ENCODE data around the gene TSPAN32. TPM values are rescaled to one million over a fixed set of nuclear protein-coding genes. Genes with fewer than 3 reads are reported as not detected.

TSPAN32 gene
- total and polyA plus RNA-seq, 2 donors (not counting 3 experiments of a cell fraction or from before 2014, with no cell fraction given), result not detected

DNA sequence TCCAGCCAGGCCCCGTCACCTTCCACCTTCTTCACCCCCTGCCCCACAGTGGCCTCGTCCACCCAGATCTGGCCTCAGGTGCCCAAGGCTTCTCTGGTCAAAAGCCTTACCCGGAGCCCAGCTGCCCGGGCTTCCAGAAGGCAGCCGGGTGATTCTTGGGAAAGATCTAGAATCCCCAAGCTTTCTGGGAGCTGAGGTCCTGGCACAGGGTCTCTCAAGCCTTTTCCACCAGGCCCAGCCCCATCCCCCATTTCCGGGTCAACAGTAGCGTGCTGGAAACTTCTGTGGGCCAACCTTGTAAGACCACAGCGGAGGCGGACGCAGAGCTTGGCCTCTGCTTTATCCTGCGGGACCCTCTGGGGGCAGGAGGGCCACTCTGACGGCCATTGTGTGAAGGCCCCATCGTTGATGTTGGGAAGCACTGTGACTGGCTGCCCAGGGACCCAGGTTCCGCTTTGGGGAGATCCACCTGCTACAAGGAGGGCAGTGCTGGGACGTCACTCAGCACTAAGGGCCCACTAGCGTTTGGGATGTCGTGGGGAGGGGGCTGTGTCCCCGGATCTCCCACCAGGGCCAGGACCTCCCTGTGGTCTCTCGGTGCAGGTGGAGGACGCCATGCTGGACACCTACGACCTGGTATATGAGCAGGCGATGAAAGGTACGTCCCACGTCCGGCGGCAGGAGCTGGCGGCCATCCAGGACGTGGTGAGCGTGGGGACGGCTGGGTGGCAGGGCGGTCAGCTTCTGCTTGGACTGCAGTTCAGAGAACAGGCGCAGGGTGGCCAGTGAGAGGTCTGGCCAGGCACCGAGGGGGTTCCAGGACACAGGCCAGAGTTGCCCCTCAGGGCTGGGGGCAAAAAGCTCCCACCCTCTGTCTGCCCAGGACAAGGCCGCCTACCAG is 11.5 kb downstream of the TSPAN32 start:
- ChIA-PET CTCF (no interaction called here), POLR2A (no interaction called here)
- Histone ChIP-seq H4K20me1 (replicated peaks; ENCODE audit: control insufficient read depth, extremely low read depth, insufficient read depth, low read length) (no peaks in the 10 kb centered on the region), H3K4me1 (ENCODE audit: control insufficient read depth, extremely low read depth, insufficient read depth, low read length) (no peaks in the 10 kb centered on the region), H3K79me2 (ENCODE audit: control insufficient read depth, insufficient read depth, low read length) (no peaks in the 10 kb centered on the region), H3K4me2 (ENCODE audit: insufficient read depth, low read length) (no peak overlapping the region), H3K9ac (replicated peaks; ENCODE audit: extremely low read depth, insufficient read depth, low read length) (no peak overlapping the region), H3K36me3 (ENCODE audit: control insufficient read depth in 2 of 2, extremely low read depth in 1 of 2, insufficient read depth in 2 of 2, low read length in 2 of 2) (no peaks in the 10 kb centered on the region), H3K27me3 (ENCODE audit: control insufficient read depth in 2 of 2, insufficient read depth in 2 of 2, low read length in 2 of 2) (no peaks in the 10 kb centered on the region), H3K9me3 (replicated peaks; ENCODE audit: control insufficient read depth, insufficient read depth, low read length) (no peaks in the 10 kb centered on the region), H3K27ac (ENCODE audit: insufficient read depth, low read depth, low read length) (no peak overlapping the region), H2AFZ (ENCODE audit: low read depth, low read length) (no peak overlapping the region), H3K4me3 (replicated peaks in 1 of 3; ENCODE audit: insufficient read depth in 1 of 3, low read depth in 1 of 3, low read length in 3 of 3) (no peak overlapping the region), H3K9me1 (replicated peaks; ENCODE audit: control insufficient read depth, extremely low read depth, insufficient read depth, low read length) (no peaks in the 10 kb centered on the region)
- dilution Hi-C loops (cut with MboI; ENCODE audit: extremely low pct_ligation_motif_present, low sequenced_read_pairs) (no loop called here), intact Hi-C loops (cut with micrococcal nuclease) (no loop called here)
- no TSS peak for BruUV-seq (replicated peaks)
- FAIRE-seq (no peak), DNase-seq (ENCODE audit: low read depth, low spot score) (no peak)
- TF ChIP-seq FOS (IDR thresholded peaks at IDR 0.05; ENCODE audit: borderline replicate concordance, insufficient read depth, low read length) (no peak), JUN (IDR thresholded peaks at IDR 0.05; ENCODE audit: borderline replicate concordance, insufficient read depth, insufficient read length, low read depth) (no peak), POLR2A (IDR thresholded peaks at IDR 0.05; ENCODE audit: low read depth, low read length) (no peak), EZH2 (IDR thresholded peaks at IDR 0.05; ENCODE audit: borderline replicate concordance, low read depth, low read length, severe bottlenecking) (no peak), MYC (IDR thresholded peaks at IDR 0.05; ENCODE audit: low read depth, low read length) (no peak)
- TF ChIP-seq, protein P1, sequence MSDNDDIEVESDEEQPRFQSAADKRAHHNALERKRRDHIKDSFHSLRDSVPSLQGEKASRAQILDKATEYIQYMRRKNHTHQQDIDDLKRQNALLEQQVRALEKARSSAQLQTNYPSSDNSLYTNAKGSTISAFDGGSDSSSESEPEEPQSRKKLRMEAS (IDR thresholded peaks at IDR 0.05; ENCODE audit: insufficient read depth, insufficient read length), result no peak

DNA sequence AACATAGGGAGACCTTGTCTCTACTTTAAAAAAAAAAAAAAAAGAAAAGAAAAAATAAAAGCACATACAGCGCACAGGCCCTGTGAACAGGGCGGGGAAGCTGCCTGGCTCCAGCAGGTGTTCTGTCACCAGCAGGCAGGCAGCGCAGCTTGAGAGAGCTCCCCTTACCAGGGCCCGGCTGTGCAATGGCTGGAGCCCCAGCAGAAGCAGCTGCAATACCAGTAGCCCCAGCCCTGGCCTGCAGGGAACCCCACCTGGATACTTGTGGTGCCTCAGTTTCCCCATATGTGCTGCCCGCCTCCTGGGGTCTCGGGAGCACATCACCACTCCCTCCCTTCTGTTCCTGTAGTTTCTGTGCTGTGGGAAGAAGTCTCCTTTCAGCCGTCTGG is 12.3 kb downstream of the TSPAN32 start:
- Histone ChIP-seq H3K4me1 (ENCODE audit: control insufficient read depth, extremely low read depth, insufficient read depth, low read length) (no peaks in the 10 kb centered on the region), H4K20me1 (replicated peaks; ENCODE audit: control insufficient read depth, extremely low read depth, insufficient read depth, low read length) (no peaks in the 10 kb centered on the region), H3K4me3 (replicated peaks in 1 of 3; ENCODE audit: insufficient read depth in 1 of 3, low read depth in 1 of 3, low read length in 3 of 3) (no peak overlapping the region), H2AFZ (ENCODE audit: low read depth, low read length) (no peak overlapping the region), H3K4me2 (ENCODE audit: insufficient read depth, low read length) (no peak overlapping the region), H3K36me3 (ENCODE audit: control insufficient read depth in 2 of 2, extremely low read depth in 1 of 2, insufficient read depth in 2 of 2, low read length in 2 of 2) (no peaks in the 10 kb centered on the region), H3K9me3 (replicated peaks; ENCODE audit: control insufficient read depth, insufficient read depth, low read length) (no peaks in the 10 kb centered on the region), H3K79me2 (ENCODE audit: control insufficient read depth, insufficient read depth, low read length) (no peaks in the 10 kb centered on the region), H3K27me3 (ENCODE audit: control insufficient read depth in 2 of 2, insufficient read depth in 2 of 2, low read length in 2 of 2) (no peaks in the 10 kb centered on the region), H3K27ac (ENCODE audit: insufficient read depth, low read depth, low read length) (no peak overlapping the region), H3K9me1 (replicated peaks; ENCODE audit: control insufficient read depth, extremely low read depth, insufficient read depth, low read length) (no peaks in the 10 kb centered on the region), H3K9ac (replicated peaks; ENCODE audit: extremely low read depth, insufficient read depth, low read length) (no peak overlapping the region)
- FAIRE-seq (no peak), DNase-seq (ENCODE audit: low read depth, low spot score) (no peak)
- ChIA-PET POLR2A (interaction anchor here (1.1 kb wide), 1 partner anchor 65 kb away, joined by 7 read pairs; no protein-coding TSS in a partner anchor), CTCF (interaction anchor here (1.1 kb wide), 1 partner anchor 9 kb away, joined by 4 read pairs; no protein-coding TSS in a partner anchor)
- BruUV-seq (replicated peaks), result no TSS peak
- dilution Hi-C loops (cut with MboI; ENCODE audit: extremely low pct_ligation_motif_present, low sequenced_read_pairs), result no loop called here
- no peak for TF ChIP-seq POLR2AphosphoS5 (IDR thresholded peaks at IDR 0.05; ENCODE audit: insufficient read depth, low read depth, low read length)
- no peak for TF ChIP-seq JUN (IDR thresholded peaks at IDR 0.05; ENCODE audit: borderline replicate concordance, insufficient read depth, insufficient read length, low read depth)
- no peak for TF ChIP-seq GATA2 (IDR thresholded peaks at IDR 0.05; ENCODE audit: insufficient read depth, insufficient read length, low read depth, low read length)
- TF ChIP-seq EZH2 (IDR thresholded peaks at IDR 0.05; ENCODE audit: borderline replicate concordance, low read depth, low read length, severe bottlenecking), result no peak
- TF ChIP-seq, protein P2, sequence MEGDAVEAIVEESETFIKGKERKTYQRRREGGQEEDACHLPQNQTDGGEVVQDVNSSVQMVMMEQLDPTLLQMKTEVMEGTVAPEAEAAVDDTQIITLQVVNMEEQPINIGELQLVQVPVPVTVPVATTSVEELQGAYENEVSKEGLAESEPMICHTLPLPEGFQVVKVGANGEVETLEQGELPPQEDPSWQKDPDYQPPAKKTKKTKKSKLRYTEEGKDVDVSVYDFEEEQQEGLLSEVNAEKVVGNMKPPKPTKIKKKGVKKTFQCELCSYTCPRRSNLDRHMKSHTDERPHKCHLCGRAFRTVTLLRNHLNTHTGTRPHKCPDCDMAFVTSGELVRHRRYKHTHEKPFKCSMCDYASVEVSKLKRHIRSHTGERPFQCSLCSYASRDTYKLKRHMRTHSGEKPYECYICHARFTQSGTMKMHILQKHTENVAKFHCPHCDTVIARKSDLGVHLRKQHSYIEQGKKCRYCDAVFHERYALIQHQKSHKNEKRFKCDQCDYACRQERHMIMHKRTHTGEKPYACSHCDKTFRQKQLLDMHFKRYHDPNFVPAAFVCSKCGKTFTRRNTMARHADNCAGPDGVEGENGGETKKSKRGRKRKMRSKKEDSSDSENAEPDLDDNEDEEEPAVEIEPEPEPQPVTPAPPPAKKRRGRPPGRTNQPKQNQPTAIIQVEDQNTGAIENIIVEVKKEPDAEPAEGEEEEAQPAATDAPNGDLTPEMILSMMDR (IDR thresholded peaks at IDR 0.05; ENCODE audit: extremely low read depth in 1 of 2, insufficient read depth in 1 of 2, low read depth in 1 of 2, low read length in 2 of 2), result no peak
- TF ChIP-seq, protein P1 (IDR thresholded peaks at IDR 0.05; ENCODE audit: insufficient read depth, insufficient read length), result no peak
- TF ChIP-seq MYC (IDR thresholded peaks at IDR 0.05; ENCODE audit: low read depth, low read length), result no peak
- no peak for TF ChIP-seq POLR2A (IDR thresholded peaks at IDR 0.05; ENCODE audit: low read depth, low read length)
- no peak for TF ChIP-seq FOS (IDR thresholded peaks at IDR 0.05; ENCODE audit: borderline replicate concordance, insufficient read depth, low read length)
- intact Hi-C loops (cut with micrococcal nuclease), result no loop called here

Data from endothelial cell of umbilical vein (primary cell).